H9 (cell line): ENCODE data around the gene NOTCH1. TPM values are rescaled to one million over a fixed set of nuclear protein-coding genes. Genes with fewer than 3 reads are reported as not detected.

Experiments
- DNase-seq: peaks from one replicate; pipeline ENCODE4 v3.0.0-alpha.2; 2017
- H2AFZ ChIP-seq: one replicate; pipeline ENCODE4 v1.6.1; 2013; ENCODE audit warnings: mild to moderate bottlenecking, low read length, control low read depth, moderate library complexity
- H2AK5ac ChIP-seq: 2 replicates; pipeline ENCODE4 v1.6.1; 2013; ENCODE audit warnings: low read length, control low read depth, mixed read lengths; ENCODE audit not compliant: insufficient read length
- H2BK120ac ChIP-seq: one replicate; pipeline ENCODE4 v1.6.1; 2013; ENCODE audit warnings: low read depth, mild to moderate bottlenecking, low read length, control low read depth, inconsistent platforms; ENCODE audit not compliant: poor library complexity, severe bottlenecking
- H2BK12ac ChIP-seq: 2 replicates; pipeline ENCODE4 v1.6.1; 2013; ENCODE audit warnings: low read length, control low read depth, mixed read lengths, low read depth; ENCODE audit not compliant: insufficient read length
- H2BK15ac ChIP-seq: 2 replicates; pipeline ENCODE4 v1.6.1; 2013; ENCODE audit warnings: low read depth, low read length, control low read depth
- H2BK20ac ChIP-seq: one replicate; pipeline ENCODE4 v1.6.1; 2013; ENCODE audit warnings: low read depth, mild to moderate bottlenecking, low read length, control low read depth, inconsistent platforms; ENCODE audit not compliant: poor library complexity, severe bottlenecking
- H2BK5ac ChIP-seq: 2 replicates; pipeline ENCODE4 v1.6.1; 2013; ENCODE audit warnings: low read length, control low read depth, mixed read lengths; ENCODE audit not compliant: insufficient read length
- H3K14ac ChIP-seq: 2 replicates; pipeline ENCODE4 v1.6.1; 2013; ENCODE audit warnings: low read length, control low read depth; ENCODE audit not compliant: insufficient read depth
- H3K18ac ChIP-seq: 2 replicates; pipeline ENCODE4 v1.6.1; 2013; ENCODE audit warnings: low read depth, mild to moderate bottlenecking, mixed read lengths, low read length, control low read depth; ENCODE audit not compliant: insufficient read length
- H3K23ac ChIP-seq: 2 replicates; pipeline ENCODE4 v1.6.1; 2013; ENCODE audit warnings: low read length, control low read depth, mixed read lengths, low read depth; ENCODE audit not compliant: insufficient read length
- H3K23me2 ChIP-seq: 2 replicates; pipeline ENCODE4 v1.6.1; 2013; ENCODE audit warnings: low read depth, mild to moderate bottlenecking, mixed read lengths, low read length, control low read depth; ENCODE audit not compliant: insufficient read length, poor library complexity, severe bottlenecking
- H3K27ac ChIP-seq: 2 replicates; pipeline ENCODE4 v1.5.1; 2013; ENCODE audit warnings: low read length, control low read depth, mixed read lengths, low read depth; ENCODE audit not compliant: insufficient read length
- H3K27me3 ChIP-seq: 2 replicates; pipeline ENCODE4 v1.6.1; 2013; ENCODE audit warnings: low read length, control low read depth, inconsistent platforms; ENCODE audit not compliant: insufficient read depth
- H3K4ac ChIP-seq: 2 replicates; pipeline ENCODE4 v1.6.1; 2013; ENCODE audit warnings: low read depth, mild to moderate bottlenecking, control low read depth, inconsistent platforms, low read length, moderate library complexity
- H3K4me1 ChIP-seq: 2 replicates; pipeline ENCODE4 v1.6.1; 2013; ENCODE audit warnings: low read length, control low read depth, inconsistent platforms; ENCODE audit not compliant: insufficient read depth
- H3K4me2 ChIP-seq: 2 replicates; pipeline ENCODE4 v1.6.1; 2013; ENCODE audit warnings: low read length, control low read depth, mixed read lengths; ENCODE audit not compliant: insufficient read length, insufficient read depth
- H3K56ac ChIP-seq: 2 replicates; pipeline ENCODE4 v1.6.1; 2013; ENCODE audit warnings: low read depth, mild to moderate bottlenecking, mixed read lengths, low read length, control low read depth; ENCODE audit not compliant: insufficient read length
- H3K79me1 ChIP-seq: 2 replicates; pipeline ENCODE4 v1.6.1; 2013; ENCODE audit warnings: low read depth, mild to moderate bottlenecking, moderate library complexity, low read length, control low read depth, inconsistent platforms; ENCODE audit not compliant: insufficient read depth, poor library complexity, severe bottlenecking
- H3K79me2 ChIP-seq: 2 replicates; pipeline ENCODE4 v1.6.1; 2013; ENCODE audit warnings: low read length, control low read depth, inconsistent platforms; ENCODE audit not compliant: insufficient read depth
- H3K9ac ChIP-seq: 2 replicates; pipeline ENCODE4 v1.6.1; 2013; ENCODE audit warnings: low read length, control low read depth, mixed read lengths; ENCODE audit not compliant: insufficient read length; ENCODE audit errors: extremely low read depth
- H3K9me3 ChIP-seq: one replicate; pipeline ENCODE4 v1.6.1; 2013; ENCODE audit warnings: low read depth, low read length, inconsistent platforms; ENCODE audit not compliant: control insufficient read depth
- H3T11ph ChIP-seq: one replicate; pipeline ENCODE4 v1.6.1; 2013; ENCODE audit warnings: mild to moderate bottlenecking, low read length, control low read depth, inconsistent platforms
- H4K20me1 ChIP-seq: one replicate; pipeline ENCODE4 v1.6.1; 2013; ENCODE audit not compliant: control insufficient read depth, insufficient read length, insufficient read depth
- H4K5ac ChIP-seq: 2 replicates; pipeline ENCODE4 v1.6.1; 2013; ENCODE audit warnings: low read depth, mild to moderate bottlenecking, mixed read lengths, low read length, control low read depth; ENCODE audit not compliant: insufficient read length
- H4K8ac ChIP-seq: replicated peaks from 2 replicates; pipeline ENCODE4 v1.6.1; 2013; ENCODE audit warnings: low read length, control low read depth, mixed read lengths, low read depth; ENCODE audit not compliant: insufficient read length
- H4K91ac ChIP-seq: 2 replicates; pipeline ENCODE4 v1.6.1; 2013; ENCODE audit warnings: low read depth, mild to moderate bottlenecking, moderate library complexity, mixed read lengths, low read length, control low read depth; ENCODE audit not compliant: insufficient read length
- H3K27ac Mint-ChIP-seq, 3 experiments: 2 replicates in 2 of 3; 3 replicates in 1 of 3; pipeline ENCODE4 v1.8.0; 2020 to 2021; ENCODE audit warnings: mixed read lengths in 3 of 3, mild to moderate bottlenecking in 1 of 3, moderate library complexity in 1 of 3
- H3K27me3 Mint-ChIP-seq: 2 replicates; pipeline ENCODE4 v1.8.0; 2021; ENCODE audit warnings: low read depth, mild to moderate bottlenecking, moderate library complexity, mixed read lengths
- H3K36me3 Mint-ChIP-seq, 3 experiments: 2 replicates in 2 of 3; 3 replicates in 1 of 3; pipeline ENCODE4 v1.8.0; 2020 to 2021; ENCODE audit warnings: low read depth in 3 of 3, mixed read lengths in 3 of 3; ENCODE audit not compliant: insufficient read depth in 1 of 3
- H3K4me1 Mint-ChIP-seq, 2 experiments: 2 replicates each; pipeline ENCODE4 v1.8.0; 2020; ENCODE audit warnings: mixed read lengths in 2 of 2
- H3K4me3 Mint-ChIP-seq, 2 experiments: 2 replicates in 1 of 2; 3 replicates in 1 of 2; pipeline ENCODE4 v1.8.0; 2020 to 2021; ENCODE audit warnings: mild to moderate bottlenecking in 2 of 2, mixed read lengths in 2 of 2, moderate library complexity in 1 of 2
- H3K9me3 Mint-ChIP-seq, 2 experiments: 2 replicates in 1 of 2; 3 replicates in 1 of 2; pipeline ENCODE4 v1.8.0; 2020; ENCODE audit warnings: mild to moderate bottlenecking in 2 of 2, mixed read lengths in 2 of 2, moderate library complexity in 1 of 2
- CTCF ChIP-seq: fragments of 200-600 bp; sonication (generic); conservative IDR thresholded peaks from 3 replicates; pipeline ENCODE4 v1.8.0; 2021; ENCODE audit warnings: antibody characterized with exemption, mild to moderate bottlenecking
- WGBS: extraction: QIAGEN DNeasy Blood & Tissue Kit; methylation state at CpG from one replicate; pipeline ENCODE4 v1.1.7; 2013; ENCODE audit warnings: missing lambda C conversion rate, low lambda C conversion rate, mixed read lengths; ENCODE audit not compliant: insufficient read length; ENCODE audit errors: extremely low coverage; 5-methylcytosine and 5-hydroxymethylcytosine counted together
- total RNA-seq: library from RNA; stranded (reverse); gene quantifications from 2 replicates; pipeline ENCODE4 v1.2.1, GENCODE V29; 2021

The NOTCH1 gene
- total RNA-seq, 1 experiment from 2014 or later: 71.6 TPM

- Histone ChIP-seq H3T11ph (no peak overlapping the region), H3K27ac (no peak overlapping the region), H3K14ac (no peak overlapping the region), H4K5ac (no peak overlapping the region), H2BK12ac (no peak overlapping the region), H2BK5ac (no peak overlapping the region), H2BK20ac (no peak overlapping the region), H2AFZ (no peak overlapping the region), H3K23ac (no peak overlapping the region), H3K27me3 (no peaks in the 10 kb centered on the region), H3K56ac (no peak overlapping the region), H2BK120ac (no peak overlapping the region), H4K8ac (no peak overlapping the region), H3K18ac (no peak overlapping the region), H3K9ac (no peak overlapping the region), H2BK15ac (no peak overlapping the region), H3K79me1 (peaks cover 29% of the 10 kb centered on the region), H3K23me2 (no peaks in the 10 kb centered on the region), H3K9me3 (no peaks in the 10 kb centered on the region), H4K91ac (no peak overlapping the region), H2AK5ac (no peak overlapping the region), H3K4ac (no peak overlapping the region), H3K79me2 (peaks cover 34% of the 10 kb centered on the region; the same call in 1 of the 2 replicates), H3K4me2 (no peak overlapping the region), H3K4me1 (no peaks in the 10 kb centered on the region), H4K20me1 (no peaks in the 10 kb centered on the region)
- no peaks in the 10 kb centered on the region for H3K27me3 Mint-ChIP-seq
- WGBS: no CpG with 5 or more reads among the region's 27 CpGs
- TF ChIP-seq CTCF: no peak
- H3K4me1 Mint-ChIP-seq: no peaks in the 10 kb centered on the region
- DNase-seq: no peak
- H3K9me3 Mint-ChIP-seq: no peaks in the 10 kb centered on the region
- peak overlapping the region in 1 of 3 experiments; percentile 48; a peak in 3 of 7 replicates for H3K27ac Mint-ChIP-seq
- peaks cover 39 to 86% (median 85%) of the 10 kb centered on the region in 3 experiments; a peak in 6 of 7 replicates for H3K36me3 Mint-ChIP-seq
- H3K4me3 Mint-ChIP-seq: no peak overlapping the region; a peak in 1 of 5 replicates
Observed at GRCh38 chr9:136474021-136474640, 71.7 kb downstream of the NOTCH1 start.
